Astrocyte (in vitro differentiated cells and primary cell): ENCODE measurements around the gene STAT1.

Source experiments
- CTCF ChIP-seq: IDR thresholded peaks from 2 replicates; pipeline ENCODE4 v1.5.1; 2011; ENCODE audit warnings: low read depth, mild to moderate bottlenecking, inconsistent platforms, low read length, moderate library complexity; ENCODE audit not compliant: insufficient read depth
- EZH2 ChIP-seq: IDR thresholded peaks from 2 replicates; pipeline ENCODE4 v1.6.1; 2012; ENCODE audit warnings: mild to moderate bottlenecking, low read length, inconsistent platforms; ENCODE audit not compliant: insufficient read depth

DNA sequence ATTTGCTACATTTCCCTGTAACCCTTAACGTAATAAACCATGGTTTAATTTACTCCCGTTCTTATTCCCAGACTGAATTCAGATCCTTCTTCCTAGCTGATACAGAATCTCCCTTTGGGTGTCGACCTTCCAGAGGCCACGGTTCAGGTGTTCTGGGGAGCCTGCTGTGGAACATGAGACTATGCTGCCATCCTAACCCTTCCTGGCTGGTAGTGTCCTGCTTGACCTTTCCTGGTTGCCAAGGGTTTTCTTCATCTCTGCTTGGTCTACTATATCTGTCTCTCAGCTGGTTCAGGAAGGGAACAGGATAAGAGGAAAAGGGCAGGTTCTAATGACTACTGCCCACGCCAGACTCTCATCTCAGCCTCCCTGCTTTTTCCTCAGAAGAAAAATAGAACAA lies 36.5 kb downstream of the STAT1 start:
- TF ChIP-seq CTCF, result no peak
- no peak for TF ChIP-seq EZH2
